Nucleus accumbens (tissue), 56 donors: ENCODE results near the gene DCAF12.
"Not testable (repeated sequence)": the region's sequence is repeated elsewhere in the genome, so short reads cannot be mapped to it uniquely, and the experiment has no call there.

Experiments
- DNase-seq, 56 donors: peaks; one replicate each; lab custom pipeline; 2025; lab: John Stamatoyannopoulos, UW

Gene DCAF12

GRCh38 chr9:34072868-34073590, 53.5 kb downstream of the DCAF12 start:
- DNase-seq = no peak

GRCh38 chr9:34072410-34072809, 54.1 kb downstream of the DCAF12 start:
- no peak for DNase-seq

GRCh38 chr9:34070606-34071324, 55.7 kb downstream of the DCAF12 start:
- no peak for DNase-seq

- no peak for DNase-seq
These were observed 56.7 kb downstream of the DCAF12 start for GRCh38 chr9:34069831-34070230.

- DNase-seq = no peak
These were observed 61.0 kb downstream of the DCAF12 start for GRCh38 chr9:34065541-34065940.

- no peak for DNase-seq
These were observed 66.5 kb downstream of the DCAF12 start for GRCh38 chr9:34059954-34060353.

GRCh38 chr9:34059281-34059680, 67.2 kb downstream of the DCAF12 start:
- no peak for DNase-seq

GRCh38 chr9:34049630-34050384, 76.7 kb downstream of the DCAF12 start:
- peak in 7 of 56 donors; percentile 0 to 8 (median 1) for DNase-seq

- peak; percentile 88 to 100 (median 98) for DNase-seq
These were observed 77.5 kb downstream of the DCAF12 start, which contains the start of gene UBAP2 for GRCh38 chr9:34048727-34049629. Gene UBAP2 (minus strand): TSS chr9:34048887. CDS start chr9:34017148, 31,739 bp downstream.

- peak in 29 of 56 donors; percentile 13 to 63 (median 43) for DNase-seq
These were observed 78.4 kb downstream of the DCAF12 start for GRCh38 chr9:34047864-34048726.

- DNase-seq = no peak
These were observed 79.6 kb downstream of the DCAF12 start for GRCh38 chr9:34046784-34047379.

GRCh38 chr9:34045903-34046302, 80.6 kb downstream of the DCAF12 start:
- no peak for DNase-seq

GRCh38 chr9:34042074-34042473, 84.4 kb downstream of the DCAF12 start:
- not testable (repeated sequence) for DNase-seq

- DNase-seq = not testable (repeated sequence)
These were observed 87.6 kb downstream of the DCAF12 start for GRCh38 chr9:34038851-34039250.

- DNase-seq = no peak
These were observed 88.9 kb downstream of the DCAF12 start for GRCh38 chr9:34037626-34038025.

GRCh38 chr9:34036625-34037024, 89.9 kb downstream of the DCAF12 start:
- DNase-seq = no peak
